Breast epithelium (tissue), 4 donors: Measurements from ENCODE around the gene MYCL. TPM values are rescaled to one million over a fixed set of nuclear protein-coding genes. Genes with fewer than 3 reads are reported as not detected.

Experiments used
- DNase-seq, 2 donors: peaks; one replicate each; pipeline ENCODE4 v3.0.0-alpha.2; 2019; ENCODE audit warnings: low spot score in 2 of 2
- H3K27ac ChIP-seq, 2 donors: fragments of 200-600 bp; sonication (generic) in 1 of 2; one replicate each; pipeline ENCODE4 v1.5.1; 2016 to 2019; ENCODE audit warnings: mild to moderate bottlenecking in 1 of 2
- H3K27me3 ChIP-seq, 2 donors: fragments of 200-600 bp; sonication (generic) in 1 of 2; one replicate each; pipeline versions ENCODE4 v1.5.1 to v1.6.0; 2017 to 2019; ENCODE audit warnings: control low read depth in 1 of 2, mild to moderate bottlenecking in 1 of 2
- H3K36me3 ChIP-seq: fragments of 200-600 bp; one replicate; pipeline ENCODE4 v1.5.1; 2019
- H3K4me1 ChIP-seq, 2 donors: fragments of 200-600 bp; sonication (generic); one replicate each; pipeline ENCODE4 v1.5.1; 2016 to 2019; ENCODE audit warnings: control low read depth in 1 of 2
- H3K4me3 ChIP-seq, 3 donors: fragments of 200-600 bp; sonication (generic); 1 replicate in 2 of 3; 2 replicates in 1 of 3; pipeline ENCODE4 v1.5.1; 2016 to 2019; ENCODE audit warnings: mild to moderate bottlenecking in 3 of 3, moderate library complexity in 2 of 3
- H3K9me3 ChIP-seq, 2 donors: fragments of 200-600 bp; sonication (generic) in 1 of 2; one replicate each; pipeline ENCODE4 v1.5.1; 2016 to 2019; ENCODE audit warnings: control low read depth in 1 of 2
- CTCF ChIP-seq, 3 donors: fragments of 450-650 bp; IDR thresholded peaks; one replicate each; pipeline ENCODE4 v1.5.1; 2016 to 2017; ENCODE audit warnings: antibody characterized with exemption in 3 of 3, mild to moderate bottlenecking in 3 of 3, moderate library complexity in 3 of 3
- POLR2A ChIP-seq: fragments of 450-650 bp; IDR thresholded peaks from one replicate; pipeline ENCODE4 v1.6.1; 2016; ENCODE audit warnings: antibody characterized with exemption, mild to moderate bottlenecking, moderate library complexity
- POLR2AphosphoS5 ChIP-seq, 3 donors: sonication (generic); formaldehyde crosslinking; IDR thresholded peaks; one replicate each; pipeline ENCODE4 v1.6.1; 2017; ENCODE audit warnings: antibody characterized with exemption in 3 of 3
- intact Hi-C: fragments of 100-400 bp; cut with DNase I; formaldehyde crosslinking; loops from one replicate; pipeline ENCODE4 v1.15.1; 2023; ENCODE audit warnings: low total_unique reads
- total RNA-seq, 3 donors: library from RNA; depleted of rRNA; stranded (reverse); fragments of >200 nt; gene quantifications; one replicate each; pipeline ENCODE4 v1.1.0, GENCODE V29; 2016

The MYCL gene
- total RNA-seq, 3 donors from 2014 or later = 0.32 to 5.3 (median 0.98) TPM

- intact Hi-C loops = no loop called here
- Histone ChIP-seq H3K27ac (peak overlapping the region in 1 of 2 donors; percentile 56), H3K9me3 (no peaks in the 10 kb centered on the region), H3K4me3 (no peak overlapping the region), H3K4me1 (no peaks in the 10 kb centered on the region), H3K27me3 (no peaks in the 10 kb centered on the region), H3K36me3 (no peaks in the 10 kb centered on the region)
- TF ChIP-seq POLR2AphosphoS5 (IDR thresholded peaks at IDR 0.05) = no peak
- TF ChIP-seq CTCF (IDR thresholded peaks at IDR 0.05) = no peak
- TF ChIP-seq POLR2A = no peak
- DNase-seq = no peak
Observed at GRCh38 chr1:39852214-39852791, 49.4 kb downstream of the MYCL start.

- intact Hi-C loops = no loop called here
- H3K4me3 ChIP-seq = no peak overlapping the region
- peak overlapping the region in 1 of 2 donors; percentile 18 for H3K27ac ChIP-seq
- no peaks in the 10 kb centered on the region for H3K27me3 ChIP-seq
- peaks cover 0 to 4% of the 10 kb centered on the region in 2 donors for H3K4me1 ChIP-seq
- TF ChIP-seq POLR2AphosphoS5 (IDR thresholded peaks at IDR 0.05) = no peak
- TF ChIP-seq POLR2A = no peak
- no peak for TF ChIP-seq CTCF (IDR thresholded peaks at IDR 0.05)
- H3K36me3 ChIP-seq = no peaks in the 10 kb centered on the region
- H3K9me3 ChIP-seq = no peaks in the 10 kb centered on the region
- DNase-seq = peak in 1 of 2 donors; percentile 73
Observed at GRCh38 chr1:39850606-39851216, 51.0 kb downstream of the MYCL start.

- H3K27ac ChIP-seq = no peak overlapping the region
- DNase-seq = no peak
- H3K4me1 ChIP-seq = peaks cover 0 to 11% of the 10 kb centered on the region in 2 donors
- TF ChIP-seq POLR2AphosphoS5 (IDR thresholded peaks at IDR 0.05) (no peak), POLR2A (no peak), CTCF (IDR thresholded peaks at IDR 0.05) (no peak)
- H3K4me3 ChIP-seq = no peak overlapping the region
- H3K27me3 ChIP-seq = no peaks in the 10 kb centered on the region
- intact Hi-C loops = no loop called here
- H3K36me3 ChIP-seq = no peaks in the 10 kb centered on the region
- no peaks in the 10 kb centered on the region for H3K9me3 ChIP-seq
Observed at GRCh38 chr1:39849203-39849602, 52.5 kb downstream of the MYCL start.

GRCh38 chr1:39847940-39848339 is 53.8 kb downstream of the MYCL start:
- H3K27me3 ChIP-seq = no peaks in the 10 kb centered on the region
- intact Hi-C loops = no loop called here

More at GRCh38 chr1:39847940-39848339, 53.8 kb downstream of the MYCL start:
- no peak for TF ChIP-seq CTCF (IDR thresholded peaks at IDR 0.05)
- TF ChIP-seq POLR2A = no peak
- TF ChIP-seq POLR2AphosphoS5 (IDR thresholded peaks at IDR 0.05) = no peak
- no peak overlapping the region for H3K4me3 ChIP-seq
- no peaks in the 10 kb centered on the region for H3K36me3 ChIP-seq
- no peak overlapping the region for H3K27ac ChIP-seq
- peaks cover 0 to 11% of the 10 kb centered on the region in 2 donors for H3K4me1 ChIP-seq
- no peaks in the 10 kb centered on the region for H3K9me3 ChIP-seq
- no peak for DNase-seq
